B cell (primary cell): ENCODE results near the gene AFF2. TPM values are rescaled to one million over a fixed set of nuclear protein-coding genes. Genes with fewer than 3 reads are reported as not detected.
A peak's percentile ranks its signal among the peaks of the same experiment; 100 is the strongest.

ENCODE experiments used
- ATAC-seq: fragments of 200-7000 bp; cut with Tn5 transposase; one replicate; pipeline ENCODE4 v1.10.0; 2021; ENCODE audit warnings: low read depth, mild to moderate bottlenecking, moderate number of reproducible peaks, moderate library complexity
- CTCF ChIA-PET: fragments of 350-600 bp; sonication (Branson Sonifier 250); formaldehyde crosslinking; loops from one replicate; lab custom pipeline; 2021; ENCODE audit warnings: antibody characterized with exemption, inconsistent platforms; lab: Charles Lee
- POLR2A ChIA-PET: fragments of 350-600 bp; sonication (Branson Sonifier 250); formaldehyde crosslinking; loops from one replicate; lab custom pipeline; 2021; ENCODE audit warnings: antibody characterized with exemption; lab: Charles Lee
- DNase-seq: peaks from one replicate; pipeline ENCODE4 v3.0.0; 2013
- H2AFZ ChIP-seq: 2 replicates; pipeline ENCODE4 v1.6.1; 2012; ENCODE audit warnings: mild to moderate bottlenecking, low read depth, low read length; ENCODE audit not compliant: insufficient read depth, poor library complexity, severe bottlenecking
- H3K27ac ChIP-seq, 2 donors: 1 replicate in 1 of 2; 2 replicates in 1 of 2; pipeline ENCODE4 v1.5.1; 2012 to 2013; ENCODE audit warnings: low read length in 2 of 2, mild to moderate bottlenecking in 2 of 2, moderate library complexity in 1 of 2
- H3K27me3 ChIP-seq, 4 experiments: fragments of 200-600 bp in 1 of 4; sonication (generic) in 1 of 4; replicated peaks in 1 of 4; 1 replicate in 2 of 4; 2 replicates in 2 of 4; pipeline versions ENCODE4 v1.6.1 to v1.7.0; 2013 to 2016; ENCODE audit warnings: low read length in 3 of 4, mild to moderate bottlenecking in 2 of 4, mixed read lengths in 1 of 4, moderate library complexity in 1 of 4; ENCODE audit not compliant: insufficient read depth in 4 of 4, control insufficient read depth in 3 of 4; ENCODE audit errors: control extremely low read depth in 1 of 4
- H3K36me3 ChIP-seq, 2 experiments: replicated peaks in 1 of 2; 1 replicate in 1 of 2; 2 replicates in 1 of 2; pipeline versions ENCODE4 v1.6.1 to v1.7.1; 2013; ENCODE audit warnings: low read length in 1 of 2; ENCODE audit not compliant: insufficient read depth in 2 of 2, control insufficient read depth in 1 of 2; ENCODE audit errors: control extremely low read depth in 1 of 2, extremely low read depth in 1 of 2
- H3K4me1 ChIP-seq, 2 donors: fragments of 200-600 bp in 1 of 2; sonication (generic) in 1 of 2; 1 replicate in 1 of 2; 2 replicates in 1 of 2; pipeline versions ENCODE4 v1.5.1 to v1.6.1; 2013 to 2017; ENCODE audit warnings: low read length in 2 of 2; ENCODE audit not compliant: control insufficient read depth in 2 of 2, insufficient read depth in 2 of 2
- H3K4me2 ChIP-seq: replicated peaks from 2 replicates; pipeline ENCODE3; 2012; ENCODE audit warnings: mild to moderate bottlenecking, low read depth, low read length; ENCODE audit not compliant: poor library complexity, severe bottlenecking
- H3K4me3 ChIP-seq, 5 experiments: fragments of 200-600 bp in 1 of 5; sonication (generic) in 1 of 5; 1 replicate in 3 of 5; 2 replicates in 2 of 5; pipeline versions ENCODE4 v1.5.1 to v1.7.0; 2011 to 2016; ENCODE audit warnings: low read length in 4 of 5, mild to moderate bottlenecking in 4 of 5, low read depth in 2 of 5, control low read depth in 1 of 5, moderate library complexity in 1 of 5; ENCODE audit not compliant: insufficient read depth in 1 of 5; ENCODE audit errors: control extremely low read depth in 1 of 5, extremely low read depth in 1 of 5
- H3K79me2 ChIP-seq: fragments of 200-600 bp; sonication (generic); one replicate; pipeline ENCODE4 v1.6.0; 2016; ENCODE audit warnings: low read length; ENCODE audit not compliant: control insufficient read depth, insufficient read depth
- H3K9ac ChIP-seq: fragments of 200-600 bp; sonication (generic); 2 replicates; pipeline ENCODE4 v1.6.1; 2017; ENCODE audit warnings: mild to moderate bottlenecking, low read length, moderate library complexity
- H3K9me3 ChIP-seq, 3 donors: one replicate each; pipeline versions ENCODE4 v1.6.1 to v1.7.1; 2013; ENCODE audit warnings: low read length in 2 of 3; ENCODE audit not compliant: control insufficient read depth in 2 of 3, insufficient read depth in 1 of 3; ENCODE audit errors: control extremely low read depth in 1 of 3
- H4K20me1 ChIP-seq: 2 replicates; pipeline ENCODE4 v1.6.0; 2012; ENCODE audit warnings: mild to moderate bottlenecking, low read length; ENCODE audit not compliant: insufficient read depth, control insufficient read depth, poor library complexity, severe bottlenecking
- H3K27ac Mint-ChIP-seq: one replicate; pipeline ENCODE4 v1.8.0; 2021; ENCODE audit warnings: mixed read lengths
- H3K27me3 Mint-ChIP-seq: one replicate; pipeline ENCODE4 v1.8.0; 2021; ENCODE audit warnings: mixed read lengths
- H3K4me1 Mint-ChIP-seq: one replicate; pipeline ENCODE4 v1.8.0; 2021; ENCODE audit warnings: mixed read lengths
- H3K4me3 Mint-ChIP-seq: one replicate; pipeline ENCODE4 v1.8.0; 2021; ENCODE audit warnings: mixed read lengths
- H3K9me3 Mint-ChIP-seq: one replicate; pipeline ENCODE4 v1.8.0; 2022; ENCODE audit warnings: mixed read lengths; ENCODE audit not compliant: insufficient read depth
- EZH2 ChIP-seq: IDR thresholded peaks from 2 replicates; pipeline ENCODE4 v1.6.1; 2012; ENCODE audit warnings: borderline replicate concordance, low read depth, mild to moderate bottlenecking, moderate library complexity, low read length; ENCODE audit not compliant: insufficient read depth, poor library complexity, severe bottlenecking
- WGBS: methylation state at CpG from one replicate; pipeline ENCODE4 v1.1.5; 2013; ENCODE audit warnings: missing lambda C conversion rate; ENCODE audit not compliant: insufficient coverage; 5-methylcytosine and 5-hydroxymethylcytosine counted together
- intact Hi-C: fragments of 100-400 bp; cut with micrococcal nuclease; formaldehyde crosslinking; loops from one replicate; pipeline ENCODE4 v1.10.0; 2022
- polyA plus RNA-seq: library from polyadenylated mRNA; depleted of rRNA; stranded (reverse); fragments of >200 nt; gene quantifications from 2 replicates; pipeline ENCODE4 v1.2.3, GENCODE V29; 2012
- total RNA-seq, 2 donors: library from RNA; stranded (reverse); fragments of 120-200 nt in 1 of 2; gene quantifications; 1 replicate in 1 of 2; 2 replicates in 1 of 2; pipeline versions ENCODE4 v1.2.3 to v1.2.4, GENCODE V29; 2013 to 2022
- TF ChIP-seq, protein P1 (sequence below): fragments of 200-600 bp; IDR thresholded peaks from one replicate; pipeline ENCODE4 v1.8.0; 2022; ENCODE audit warnings: antibody characterized with exemption, mild to moderate bottlenecking

The AFF2 gene
- total and polyA plus RNA-seq, 2 donors (not counting 1 experiment from before 2014, with no cell fraction given), result 0.06 to 12.0 TPM

DNA sequence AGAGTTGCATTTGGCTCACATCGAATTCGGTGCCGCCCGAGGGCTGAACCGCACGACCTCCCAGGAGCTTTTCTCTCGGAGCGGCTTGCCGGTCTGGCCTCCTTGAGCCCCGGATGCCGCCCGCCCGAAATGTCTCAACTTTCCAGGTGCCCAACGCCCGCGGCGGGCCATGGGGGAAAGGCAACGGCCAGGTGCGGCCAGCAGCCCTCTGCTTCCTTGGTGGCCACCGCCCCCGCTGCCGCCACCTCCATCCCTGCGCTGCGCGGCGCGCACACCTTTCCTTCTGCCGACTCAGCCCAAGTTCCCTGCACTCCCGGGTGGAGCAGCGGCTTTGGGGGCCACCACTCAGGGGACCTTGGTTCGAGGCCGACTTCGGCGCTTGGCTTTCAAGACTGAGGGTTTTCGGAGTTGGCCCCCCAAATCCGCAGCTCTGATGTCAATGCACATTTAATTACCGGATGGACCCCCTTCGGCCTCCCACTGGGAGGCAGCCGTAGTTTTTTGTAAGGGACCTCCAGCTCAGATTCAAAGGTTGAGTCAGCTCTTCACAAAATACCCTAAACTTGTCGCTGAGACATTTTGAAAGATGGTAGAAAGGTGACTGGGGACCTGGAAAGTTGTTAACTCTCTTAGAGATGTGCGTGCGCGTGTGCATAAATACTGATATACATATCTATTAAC is 1.1 kb downstream of the AFF2 start:
- CTCF ChIA-PET, result interaction anchor here (1.3 kb wide), 1 partner anchor 9 kb away, joined by 3 read pairs; no protein-coding TSS in a partner anchor
- H3K4me3 ChIP-seq, result peak overlapping the region; percentile 34 to 62 (median 51)

DNA sequence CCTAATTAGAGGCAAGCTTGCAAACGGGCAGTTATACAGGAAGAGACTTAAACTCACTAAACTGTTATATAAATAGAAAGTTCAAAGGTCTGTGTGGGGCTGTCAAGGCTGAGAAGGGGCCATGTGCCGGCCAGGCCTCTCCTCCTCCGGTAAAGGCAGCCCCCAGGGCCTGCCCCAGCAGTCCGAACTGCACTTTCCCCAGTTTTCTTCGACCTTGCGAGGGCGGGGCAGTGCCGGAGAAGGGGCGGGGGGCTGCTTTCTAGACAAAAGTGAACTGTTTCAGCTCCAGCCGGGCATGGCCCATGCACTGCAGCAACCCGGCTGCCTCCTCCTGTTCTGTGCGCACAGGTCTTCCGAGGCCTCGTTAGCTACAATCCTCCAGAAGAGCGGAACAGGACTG is 4.1 kb downstream of the AFF2 start:
- Histone ChIP-seq H3K4me1 (peaks cover 10 to 16% of the 10 kb centered on the region in 2 donors), H2AFZ (no peak overlapping the region), H3K4me3 (no peak overlapping the region), H3K27me3 (peaks cover 0 to 31% (median 14%) of the 10 kb centered on the region in 4 experiments), H3K79me2 (no peaks in the 10 kb centered on the region), H3K9me3 (no peaks in the 10 kb centered on the region), H4K20me1 (no peaks in the 10 kb centered on the region), H3K36me3 (no peaks in the 10 kb centered on the region), H3K4me2 (no peak overlapping the region), H3K9ac (no peak overlapping the region), H3K27ac (no peak overlapping the region)
- Mint-ChIP-seq H3K4me1 (peaks cover 8% of the 10 kb centered on the region), H3K4me3 (no peak overlapping the region), H3K27ac (no peak overlapping the region), H3K27me3 (peaks cover 9% of the 10 kb centered on the region), H3K9me3 (no peaks in the 10 kb centered on the region)
- TF ChIP-seq, protein P1, sequence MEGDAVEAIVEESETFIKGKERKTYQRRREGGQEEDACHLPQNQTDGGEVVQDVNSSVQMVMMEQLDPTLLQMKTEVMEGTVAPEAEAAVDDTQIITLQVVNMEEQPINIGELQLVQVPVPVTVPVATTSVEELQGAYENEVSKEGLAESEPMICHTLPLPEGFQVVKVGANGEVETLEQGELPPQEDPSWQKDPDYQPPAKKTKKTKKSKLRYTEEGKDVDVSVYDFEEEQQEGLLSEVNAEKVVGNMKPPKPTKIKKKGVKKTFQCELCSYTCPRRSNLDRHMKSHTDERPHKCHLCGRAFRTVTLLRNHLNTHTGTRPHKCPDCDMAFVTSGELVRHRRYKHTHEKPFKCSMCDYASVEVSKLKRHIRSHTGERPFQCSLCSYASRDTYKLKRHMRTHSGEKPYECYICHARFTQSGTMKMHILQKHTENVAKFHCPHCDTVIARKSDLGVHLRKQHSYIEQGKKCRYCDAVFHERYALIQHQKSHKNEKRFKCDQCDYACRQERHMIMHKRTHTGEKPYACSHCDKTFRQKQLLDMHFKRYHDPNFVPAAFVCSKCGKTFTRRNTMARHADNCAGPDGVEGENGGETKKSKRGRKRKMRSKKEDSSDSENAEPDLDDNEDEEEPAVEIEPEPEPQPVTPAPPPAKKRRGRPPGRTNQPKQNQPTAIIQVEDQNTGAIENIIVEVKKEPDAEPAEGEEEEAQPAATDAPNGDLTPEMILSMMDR, result no peak
- TF ChIP-seq EZH2, result no peak
- DNase-seq (no peak), ATAC-seq (no peak)
- POLR2A ChIA-PET, result no interaction called here
- whole genome bisulfite sequencing, result 92% methylated on average over 10 of the region's 15 CpGs
- intact Hi-C loops, result no loop called here
- CTCF ChIA-PET, result no interaction called here

More for the DNA sequence above, 1.1 kb downstream of the AFF2 start:
- Mint-ChIP-seq H3K27me3 (peaks cover 9% of the 10 kb centered on the region), H3K4me3 (peak overlapping the region; percentile 88), H3K4me1 (peaks cover 8% of the 10 kb centered on the region), H3K27ac (peak overlapping the region; percentile 56), H3K9me3 (no peaks in the 10 kb centered on the region)
- H3K27me3 ChIP-seq, result peaks cover 0 to 27% (median 14%) of the 10 kb centered on the region in 4 experiments
- H3K27ac ChIP-seq, result no peak overlapping the region
- intact Hi-C loops, result loop anchor here (1.0 to 2.0 kb wide), 2 partner anchors 42 to 121 kb away; no protein-coding TSS in a partner anchor
- H3K4me2 ChIP-seq, result peak overlapping the region; percentile 85
- peak overlapping the region; percentile 60 for H3K9ac ChIP-seq
- no peaks in the 10 kb centered on the region for H3K79me2 ChIP-seq
- peak overlapping the region; percentile 68 for H2AFZ ChIP-seq
- DNase-seq (no peak), ATAC-seq (peak; percentile 3)
- H3K36me3 ChIP-seq, result no peaks in the 10 kb centered on the region
- TF ChIP-seq EZH2, result no peak
- TF ChIP-seq, protein P1, result no peak
- no peaks in the 10 kb centered on the region for H4K20me1 ChIP-seq
- POLR2A ChIA-PET, result no interaction called here
- H3K9me3 ChIP-seq, result no peaks in the 10 kb centered on the region
- WGBS, result under 1% methylated on average over 32 of the region's 43 CpGs
- peaks cover 10 to 16% of the 10 kb centered on the region in 2 donors for H3K4me1 ChIP-seq
